DMS 273 treated with DMSO at 0.1 percent for 48 hours (cell line): ENCODE measurements around the gene FUZ.

ENCODE experiments used
- DNase-seq: peaks from one replicate; lab custom pipeline; 2025; lab: John Stamatoyannopoulos, UW

The FUZ gene

DNA sequence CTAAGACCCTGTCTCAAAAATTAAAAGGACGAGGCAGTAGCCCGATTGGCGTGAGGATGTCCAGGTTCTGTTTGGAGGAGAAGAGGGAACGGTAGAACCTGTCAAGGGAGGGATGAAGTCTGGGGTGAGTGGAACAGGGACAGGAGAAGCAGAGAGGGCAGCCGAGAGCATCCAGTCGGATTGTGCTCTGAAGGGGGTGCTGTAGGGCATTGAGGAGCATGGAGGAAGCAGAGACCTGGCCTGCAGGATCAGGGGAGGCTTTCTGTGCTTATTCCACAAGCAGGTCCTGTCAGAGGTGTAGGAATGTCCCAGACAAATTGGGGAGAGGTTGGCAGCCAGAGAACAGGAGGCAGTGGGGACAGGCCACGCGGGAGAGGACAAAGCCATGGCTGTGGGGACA, 32.2 kb downstream of the FUZ start:
- no peak for DNase-seq

DNA sequence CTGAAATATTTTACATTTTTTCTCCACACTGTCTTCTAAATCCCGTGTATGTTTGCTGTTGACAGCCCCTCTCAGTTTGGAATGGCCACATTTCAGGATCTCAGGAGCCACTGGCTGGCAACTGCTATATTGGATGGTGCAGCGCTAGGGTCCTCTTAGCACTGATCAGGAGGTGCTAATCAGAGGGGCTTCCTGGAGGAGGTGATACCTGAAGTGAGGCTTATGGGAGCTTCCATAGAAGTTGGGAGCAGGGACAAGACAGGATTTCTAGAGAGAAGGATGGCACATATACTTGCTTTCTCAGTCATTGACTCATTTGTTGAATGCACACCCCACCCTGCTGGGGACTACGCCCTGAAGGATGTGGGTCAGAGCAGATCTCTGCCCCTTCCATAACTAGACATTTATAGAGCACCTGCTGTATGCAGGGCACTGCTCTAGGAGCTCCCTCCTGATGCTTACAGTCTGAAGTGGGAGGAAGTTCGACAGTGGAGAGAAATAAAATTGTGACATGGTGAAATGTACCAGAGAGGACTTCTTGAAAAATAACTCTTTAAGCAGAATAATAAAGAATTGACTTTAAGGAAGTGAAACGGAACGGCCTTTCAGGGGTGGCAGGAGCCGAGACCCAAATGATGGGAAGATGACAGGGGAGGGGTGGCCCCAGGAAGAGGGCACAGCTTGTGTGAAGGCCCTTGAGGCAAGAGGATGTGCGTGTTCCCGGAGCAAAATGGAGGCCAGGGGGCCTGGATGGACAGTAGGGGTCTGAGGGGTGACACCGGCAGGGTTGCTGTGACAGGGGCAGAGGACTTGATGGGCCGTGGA, 33.1 kb downstream of the FUZ start:
- no peak for DNase-seq

DNA sequence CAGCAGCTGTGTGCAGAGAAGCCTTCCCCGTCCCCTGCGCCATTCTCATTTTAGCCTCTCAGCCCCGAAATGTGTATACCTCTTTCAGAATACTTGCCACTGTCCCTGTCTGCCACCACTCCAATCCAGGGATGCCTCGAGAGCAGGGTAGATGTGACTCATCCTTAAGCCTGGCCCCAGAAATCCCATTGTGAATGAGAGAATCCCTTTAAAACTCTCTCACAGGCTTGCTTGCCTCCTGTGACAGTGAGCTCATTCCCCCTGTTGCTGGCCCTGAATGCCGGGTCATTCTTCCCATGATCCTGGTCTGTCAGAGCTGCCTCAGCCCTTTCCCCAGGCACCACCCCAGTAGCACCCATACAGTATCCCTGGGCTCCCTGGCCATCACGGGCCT, 36.7 kb downstream of the FUZ start:
- DNase-seq: no peak

DNA sequence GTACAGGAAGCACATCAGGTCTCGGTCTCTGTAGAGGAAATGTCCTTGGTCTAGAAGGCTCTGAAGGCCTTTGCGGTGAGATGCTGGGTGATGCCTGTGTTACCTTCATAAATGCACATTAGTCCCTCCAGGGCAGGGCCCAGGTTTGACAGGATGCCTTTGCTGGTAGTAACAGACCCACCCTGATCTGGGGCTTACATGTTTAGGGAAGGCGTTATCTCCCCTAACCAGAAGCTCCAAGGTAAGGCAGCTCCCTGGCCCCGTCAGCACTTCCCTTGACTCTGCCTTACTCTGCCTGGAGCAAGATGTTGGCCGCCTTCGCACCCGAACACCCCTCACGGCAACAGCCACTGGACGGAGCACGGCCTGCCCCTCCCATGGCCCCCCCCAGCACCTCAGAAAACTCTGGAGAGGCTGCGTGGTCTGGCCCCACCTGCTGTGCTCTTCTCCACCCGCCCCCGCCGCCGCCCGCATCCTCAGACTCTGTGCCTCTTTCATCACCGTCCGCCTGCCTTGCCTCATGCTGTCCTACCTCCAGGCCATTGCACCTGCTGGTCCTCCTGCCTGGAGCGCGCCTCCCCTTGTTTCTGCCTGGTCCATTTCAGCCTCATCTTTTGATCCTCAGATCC, 37.2 kb downstream of the FUZ start:
- no peak for DNase-seq

DNA sequence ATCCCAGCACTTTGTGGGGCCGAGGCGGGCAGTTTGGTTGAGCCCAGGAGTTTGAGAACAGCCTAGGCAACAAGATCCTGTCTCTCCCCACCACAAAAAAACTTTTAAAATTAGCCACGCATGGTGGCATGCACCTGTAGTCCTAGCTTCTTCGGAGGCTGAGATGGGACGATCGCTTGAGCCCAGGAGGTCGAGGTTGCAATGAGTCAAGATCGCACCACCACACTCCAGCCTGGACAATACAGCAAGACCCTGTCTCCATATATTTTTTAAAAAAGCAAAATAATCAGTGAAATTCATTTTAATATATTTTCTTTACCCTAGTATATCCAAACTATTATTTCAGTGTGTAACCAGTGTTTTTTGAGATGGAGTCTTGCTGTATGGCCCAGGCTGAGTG, 38.1 kb downstream of the FUZ start:
- DNase-seq: no peak

DNA sequence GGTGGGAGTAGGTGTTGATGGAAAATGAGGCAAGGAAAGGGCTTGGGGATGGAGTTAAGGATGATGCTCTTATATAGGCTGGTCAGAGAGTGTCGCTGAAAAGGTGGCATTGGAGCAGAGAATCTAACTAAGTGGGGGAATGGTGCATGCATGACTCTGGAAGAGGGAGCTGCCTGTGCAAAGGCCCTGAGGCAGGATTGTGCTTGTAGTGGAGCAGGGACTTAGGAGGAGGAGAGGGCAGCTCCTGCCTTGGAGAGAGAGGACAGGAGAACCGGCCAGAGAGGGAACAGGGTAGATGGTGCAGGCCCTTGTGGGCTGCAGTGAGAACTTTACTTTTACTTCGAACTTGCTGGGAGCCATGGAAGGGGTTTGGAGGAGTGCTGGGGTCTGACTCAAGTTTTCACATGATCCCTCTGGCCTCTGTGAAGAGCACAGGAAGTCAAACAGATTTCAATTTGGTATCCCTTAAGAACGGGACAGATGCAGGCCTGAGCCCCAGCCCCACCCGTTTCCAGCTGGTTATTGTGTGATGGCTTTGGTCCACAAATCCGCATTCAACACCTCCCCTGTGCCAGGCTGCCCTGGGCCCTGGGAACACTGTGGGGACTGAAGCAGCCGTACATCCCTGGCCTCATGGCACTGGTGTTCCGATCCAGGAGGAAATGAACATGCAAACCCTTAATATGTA, 39.3 kb downstream of the FUZ start:
- DNase-seq: no peak

DNA sequence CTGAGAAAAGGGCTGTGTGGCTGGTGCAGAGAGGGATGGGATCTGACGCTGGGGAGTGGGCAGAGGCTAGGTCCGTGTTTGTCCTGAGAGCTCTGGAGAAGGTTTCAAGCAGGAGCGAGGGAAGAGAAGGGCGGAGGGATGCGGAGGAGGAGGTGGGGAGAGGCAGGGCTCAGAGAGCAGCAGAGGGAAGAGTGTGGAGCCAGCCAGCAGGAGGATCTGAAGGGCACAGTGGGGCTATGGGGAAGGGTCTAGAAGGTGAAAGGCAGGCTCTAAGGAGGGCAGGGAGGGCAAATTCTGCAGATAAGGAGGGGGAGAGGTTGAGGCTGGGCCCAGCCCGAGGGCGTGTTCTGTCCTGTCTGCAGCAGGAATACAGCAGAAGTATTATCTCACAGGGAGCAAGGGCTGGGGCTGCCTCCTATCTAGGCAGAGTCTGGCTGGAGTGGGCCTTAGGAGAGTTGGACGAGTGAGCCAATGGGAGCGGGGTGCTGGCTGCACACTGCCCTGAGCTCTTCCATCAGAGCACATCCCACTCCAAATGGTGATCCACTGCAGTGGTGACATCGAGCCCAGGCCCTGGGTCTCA, 40.2 kb downstream of the FUZ start:
- DNase-seq: no peak

DNA sequence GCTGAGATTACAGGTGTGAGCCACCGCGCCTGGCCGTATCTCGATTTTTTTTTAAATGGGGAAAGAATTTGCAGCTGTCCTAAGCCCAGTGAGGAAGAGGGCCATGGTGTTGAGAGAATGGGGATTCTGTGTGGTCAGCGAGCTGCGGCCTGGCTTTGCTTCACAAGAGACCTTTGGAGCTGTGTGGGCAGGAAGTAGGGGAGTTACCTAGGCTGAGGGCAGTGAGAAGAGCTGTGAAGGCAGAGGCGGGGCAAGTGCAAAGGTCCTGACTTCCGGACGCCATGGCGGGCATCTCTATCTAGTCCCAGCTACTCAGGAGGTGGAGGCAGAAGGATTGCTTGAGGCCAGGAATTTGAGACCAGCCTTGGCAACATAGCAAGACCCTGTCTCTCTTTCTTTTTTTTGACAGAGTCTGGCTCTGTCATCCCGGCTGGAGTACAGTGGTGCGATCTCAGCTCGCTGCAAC, 41.4 kb downstream of the FUZ start:
- no peak for DNase-seq

DNA sequence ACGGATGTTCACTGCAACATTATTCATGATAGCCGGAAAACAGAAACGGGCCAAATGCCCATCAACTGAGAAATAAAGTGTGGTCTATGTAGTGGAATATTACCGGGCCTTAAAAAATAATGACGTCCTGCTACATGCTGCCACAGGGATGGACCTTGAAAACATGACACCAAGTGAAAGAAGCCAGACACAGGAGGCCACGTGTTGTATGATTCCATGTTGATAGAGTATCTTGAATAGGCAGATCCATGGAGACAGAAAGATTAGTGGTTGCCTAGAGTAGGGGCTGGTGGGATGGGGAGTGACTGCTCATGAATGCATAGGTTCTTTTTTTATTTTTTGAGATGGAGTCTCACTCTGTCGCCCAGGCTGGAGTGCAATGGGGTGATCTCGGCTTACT, 42.6 kb downstream of the FUZ start:
- DNase-seq: no peak

DNA sequence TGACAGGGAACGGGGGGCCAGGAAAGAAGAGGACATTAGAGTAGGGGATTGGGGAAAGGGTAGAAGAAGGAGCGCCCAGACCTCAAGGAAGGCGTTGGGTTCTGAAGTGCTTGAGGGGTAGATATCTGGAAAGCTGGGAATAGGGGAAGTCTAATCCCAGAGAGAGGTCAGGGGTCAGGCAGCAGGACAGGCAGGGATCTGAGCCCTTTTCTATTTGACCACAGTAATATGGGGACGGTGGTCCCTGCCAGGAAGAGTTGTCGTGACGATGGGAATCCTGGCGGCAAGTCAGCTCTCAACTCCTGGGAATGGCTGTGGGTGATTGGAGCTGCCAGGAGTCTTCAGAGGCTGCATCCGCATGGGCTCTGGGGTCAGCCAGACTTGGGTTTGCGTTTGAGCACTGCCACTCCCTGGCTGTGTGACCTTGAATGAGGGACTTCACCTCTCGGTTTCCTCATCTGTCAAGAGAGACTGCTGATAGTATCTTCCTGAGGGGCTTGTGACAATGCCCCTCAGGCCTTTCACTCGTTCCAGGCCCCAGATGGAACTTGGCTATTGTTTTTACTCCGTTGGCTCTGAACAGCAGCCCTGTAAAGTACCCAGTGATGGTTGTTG, 45.0 kb downstream of the FUZ start:
- DNase-seq: no peak

DNA sequence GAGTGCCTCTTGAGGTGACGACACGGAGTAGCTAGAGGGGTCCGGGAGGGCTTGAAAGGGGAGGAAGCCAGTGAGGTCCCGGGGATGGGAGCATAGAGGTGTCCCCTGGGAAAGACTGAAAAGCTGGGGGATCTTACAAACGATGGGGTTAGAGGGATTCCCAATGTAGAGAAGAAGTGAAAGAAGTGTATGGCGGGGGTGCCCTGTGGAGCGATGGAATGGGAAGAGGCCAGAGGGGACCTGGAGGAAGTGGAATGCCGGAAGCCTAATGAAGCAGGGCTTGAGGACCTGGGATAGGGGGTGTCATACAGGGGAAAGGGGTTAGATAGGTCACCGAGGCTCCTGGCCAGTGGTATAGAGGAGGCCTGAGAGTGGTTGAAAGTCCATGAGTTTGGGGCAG, 45.7 kb downstream of the FUZ start:
- DNase-seq: no peak

DNA sequence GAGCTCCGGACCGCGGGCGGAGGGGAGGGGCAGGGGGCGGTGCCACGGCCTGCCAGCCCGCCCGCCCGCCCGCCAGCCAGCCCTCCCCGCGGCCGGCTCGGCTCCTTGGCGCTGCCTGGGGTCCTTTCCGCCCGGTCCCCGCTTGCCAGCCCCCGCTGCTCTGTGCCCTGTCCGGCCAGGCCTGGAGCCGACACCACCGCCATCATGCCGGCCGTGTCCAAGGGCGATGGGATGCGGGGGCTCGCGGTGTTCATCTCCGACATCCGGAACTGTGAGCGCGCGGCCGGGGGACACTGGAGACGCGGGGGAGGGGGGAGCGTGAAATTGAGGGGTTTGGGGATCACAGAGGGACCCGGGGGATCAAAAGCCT, 46.2 kb downstream of the FUZ start, which contains the start of gene AP2A1:
TSS of gene AP2A1 (plus strand) at position 72 of the 370 bp plus-strand sequence. CDS start at position 205, 133 bp downstream.
- no peak for DNase-seq

DNA sequence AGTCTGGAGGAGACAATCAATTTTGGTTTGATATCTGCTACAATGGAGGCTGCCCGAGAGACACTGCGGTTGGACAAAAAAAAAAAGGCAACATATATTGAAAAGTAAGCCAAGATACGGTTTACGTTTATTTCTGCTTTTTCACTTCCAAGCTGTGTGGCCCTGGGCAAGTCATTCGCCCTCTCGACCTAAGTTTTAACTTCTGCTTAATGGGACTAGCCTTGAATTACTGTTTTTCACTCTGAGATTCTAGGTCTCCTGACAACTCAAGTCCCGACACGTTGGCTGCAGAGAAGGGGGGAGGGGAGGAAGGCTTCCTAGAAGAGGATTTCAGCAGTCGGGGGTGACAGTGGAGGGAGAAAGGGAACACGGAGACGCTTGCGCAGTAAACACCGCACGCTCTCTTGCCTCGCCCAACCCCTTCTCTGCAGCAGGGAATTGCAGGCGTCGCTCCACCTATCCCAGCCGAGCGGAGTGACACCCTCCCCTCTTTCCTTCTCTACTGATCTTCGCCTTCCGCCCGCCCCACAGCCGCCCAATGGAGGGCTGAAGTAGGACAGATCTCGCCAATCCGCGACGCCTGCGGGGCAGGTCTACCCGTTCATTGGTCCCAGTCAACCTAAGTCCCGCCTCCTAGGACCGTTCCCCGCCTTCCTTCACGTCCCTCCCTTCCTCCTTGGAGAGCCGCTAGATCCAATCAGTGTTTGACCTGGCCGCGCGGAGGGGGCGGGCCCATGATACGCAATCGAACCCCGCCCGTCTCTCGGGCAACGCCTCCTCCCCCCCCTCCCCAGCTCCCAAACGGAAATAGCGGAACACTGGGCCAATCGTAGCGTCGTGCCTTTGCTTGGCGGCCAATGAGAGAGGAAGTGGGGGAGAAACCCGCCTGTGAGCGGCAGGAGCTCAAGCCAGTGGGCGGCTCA, 46.8 kb downstream of the FUZ start:
- peak; percentile 100 for DNase-seq

DNA sequence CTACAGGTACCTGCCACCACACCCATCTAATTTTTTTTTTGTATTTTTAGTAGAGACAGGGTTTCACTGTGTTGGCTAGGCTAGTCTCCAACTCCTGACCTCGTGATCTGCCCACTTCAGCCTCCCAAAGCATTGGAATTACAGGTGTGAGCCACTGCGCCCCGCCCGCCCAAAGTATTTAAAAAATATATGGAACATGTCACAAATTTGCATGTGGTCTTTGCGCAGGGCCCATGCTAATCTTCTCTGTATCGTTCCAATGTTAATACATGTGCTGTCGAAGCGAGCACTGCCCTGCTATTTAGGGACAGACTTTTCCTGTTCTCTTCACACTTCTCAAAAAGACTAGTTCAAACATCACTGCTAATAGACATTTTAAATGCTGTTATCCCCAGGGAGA, 48.8 kb downstream of the FUZ start:
- DNase-seq: no peak

DNA sequence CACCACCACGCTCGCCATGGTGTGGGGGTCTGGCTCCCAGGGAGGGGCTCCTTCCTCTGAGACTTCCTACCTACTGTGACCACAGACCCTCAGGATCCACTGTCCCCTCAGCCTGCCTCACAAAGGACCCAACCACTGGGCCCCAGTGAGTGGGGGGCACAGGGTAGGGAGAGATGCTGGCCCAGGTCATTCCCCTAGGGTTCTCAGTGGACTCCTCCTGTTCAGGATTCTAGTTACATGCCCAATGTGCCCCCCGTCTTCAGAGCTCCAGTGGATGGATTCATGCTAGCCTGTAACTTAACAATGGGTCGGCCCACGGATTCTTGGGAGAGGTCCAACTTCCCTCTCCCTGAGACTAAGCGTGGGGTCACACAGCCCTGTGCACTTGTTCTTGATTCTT, 49.9 kb downstream of the FUZ start, which contains the start of gene TSKS:
TSS of gene TSKS (minus strand) at position 77 of the 400 bp plus-strand sequence. CDS start at position 18, 59 bp downstream.
- DNase-seq: no peak

DNA sequence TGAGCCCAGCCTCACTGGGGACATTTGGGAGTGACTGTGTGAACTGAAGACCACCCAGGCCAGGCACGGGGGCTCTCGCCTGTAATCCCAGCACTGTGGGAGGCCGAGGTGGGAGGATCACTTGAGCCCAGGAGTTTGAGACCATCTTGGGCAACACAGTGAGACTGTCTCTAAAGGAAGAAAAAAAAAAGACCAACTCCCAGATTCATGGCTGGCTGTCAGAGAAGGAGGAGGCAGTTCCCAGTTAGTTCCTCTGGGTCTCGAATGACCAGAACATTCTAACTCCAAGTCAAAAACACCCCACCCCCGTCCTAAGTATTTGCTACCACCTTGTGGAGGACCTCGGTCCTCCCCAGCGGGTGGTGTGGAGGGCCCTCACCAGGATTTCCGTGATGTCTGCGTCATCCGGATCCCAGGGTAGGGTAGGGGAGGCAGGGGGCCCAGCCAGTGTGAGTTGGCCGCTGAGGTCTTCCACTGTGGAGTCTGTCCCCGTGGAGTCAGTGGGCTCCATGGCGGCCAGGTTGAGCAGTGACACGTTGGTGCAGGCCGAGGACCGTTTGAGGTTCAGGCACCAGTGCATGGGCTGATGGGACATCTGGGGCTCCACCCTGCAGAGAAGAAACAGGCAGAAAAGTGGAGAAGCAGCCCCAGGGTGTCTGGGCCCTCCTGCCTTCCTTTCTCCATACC, 51.3 kb downstream of the FUZ start:
- DNase-seq: no peak

DNA sequence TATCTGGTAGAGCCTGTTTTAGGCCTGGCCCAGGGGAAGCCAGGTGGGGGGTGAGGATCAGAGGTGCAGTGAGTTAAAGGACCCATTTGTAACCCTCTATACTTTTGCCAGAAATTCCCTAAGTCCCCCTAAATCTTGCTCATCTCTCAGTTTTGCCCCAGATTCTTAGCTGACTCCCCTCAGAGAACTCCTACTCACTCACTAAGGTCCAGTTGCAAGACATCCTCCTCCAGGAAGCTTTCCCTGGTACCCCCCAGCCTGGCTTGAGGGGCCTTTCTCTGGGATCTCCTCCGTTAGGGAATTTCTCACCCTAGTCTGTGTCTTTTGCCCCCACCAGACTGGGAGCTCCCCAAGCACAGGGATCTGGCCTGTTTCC, 51.9 kb downstream of the FUZ start:
- no peak for DNase-seq

DNA sequence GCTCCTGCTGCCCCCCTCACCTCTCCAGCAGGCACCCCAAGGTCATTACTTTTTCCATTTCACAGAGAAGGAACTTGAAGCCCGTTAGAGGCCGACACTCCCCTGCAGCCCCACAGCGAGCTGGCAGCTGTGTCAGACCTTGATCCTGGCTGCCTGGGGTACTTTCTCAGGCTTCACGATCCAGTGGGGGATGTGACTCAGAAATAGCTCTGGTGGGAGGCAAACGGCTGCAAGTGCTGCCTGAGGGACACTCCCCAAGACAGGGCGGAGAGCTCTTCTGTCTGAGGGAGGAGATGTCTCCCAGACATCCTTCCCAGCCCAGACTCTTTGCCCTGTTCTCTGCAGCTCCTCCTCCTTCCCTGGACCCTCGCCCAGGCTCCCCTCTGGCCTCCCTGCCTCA, 54.8 kb downstream of the FUZ start:
- DNase-seq: no peak
